Bronchial epithelial cell (primary cell): Measurements from ENCODE around the gene ST8SIA3. TPM values are rescaled to one million over a fixed set of nuclear protein-coding genes. Genes with fewer than 3 reads are reported as not detected.

ENCODE experiments used
- DNase-seq: peaks from one replicate; pipeline ENCODE4 v3.0.0-alpha.2; 2010; ENCODE audit warnings: low read depth
- FAIRE-seq: peaks from 2 replicates; lab custom pipeline; 2011; peaks lifted over from hg19 to GRCh38; lab: Jason Lieb, UNC
- H3K27me3 ChIP-seq: 2 replicates; pipeline ENCODE4 v1.5.1; 2011; ENCODE audit warnings: low read length; ENCODE audit not compliant: control insufficient read depth, insufficient read depth
- H3K36me3 ChIP-seq: 2 replicates; pipeline ENCODE4 v1.5.1; 2011; ENCODE audit warnings: low read length; ENCODE audit not compliant: control insufficient read depth, insufficient read depth
- H3K4me3 ChIP-seq: 2 replicates; pipeline ENCODE4 v1.5.1; 2011; ENCODE audit warnings: mild to moderate bottlenecking, low read depth, low read length, control low read depth
- CTCF ChIP-seq: IDR thresholded peaks from 2 replicates; pipeline ENCODE4 v1.5.1; 2011; ENCODE audit warnings: mild to moderate bottlenecking, moderate library complexity, low read length, control low read depth, inconsistent platforms; ENCODE audit not compliant: insufficient read depth, severe bottlenecking
- total RNA-seq: library from RNA; depleted of rRNA; stranded (reverse); fragments of >200 nt; gene quantifications from 2 replicates; pipeline ENCODE4 v1.2.1, GENCODE V29; 2014

Gene ST8SIA3
- total RNA-seq, 1 donor from 2014 or later, result not detected

GRCh38 chr18:57353137-57353939, 981 bp downstream of the ST8SIA3 start:
- TF ChIP-seq CTCF, result no peak
- peaks cover 13% of the 10 kb centered on the region for H3K27me3 ChIP-seq
- H3K36me3 ChIP-seq, result no peaks in the 10 kb centered on the region
- DNase-seq (no peak), FAIRE-seq (no peak)
- no peak overlapping the region for H3K4me3 ChIP-seq

DNA sequence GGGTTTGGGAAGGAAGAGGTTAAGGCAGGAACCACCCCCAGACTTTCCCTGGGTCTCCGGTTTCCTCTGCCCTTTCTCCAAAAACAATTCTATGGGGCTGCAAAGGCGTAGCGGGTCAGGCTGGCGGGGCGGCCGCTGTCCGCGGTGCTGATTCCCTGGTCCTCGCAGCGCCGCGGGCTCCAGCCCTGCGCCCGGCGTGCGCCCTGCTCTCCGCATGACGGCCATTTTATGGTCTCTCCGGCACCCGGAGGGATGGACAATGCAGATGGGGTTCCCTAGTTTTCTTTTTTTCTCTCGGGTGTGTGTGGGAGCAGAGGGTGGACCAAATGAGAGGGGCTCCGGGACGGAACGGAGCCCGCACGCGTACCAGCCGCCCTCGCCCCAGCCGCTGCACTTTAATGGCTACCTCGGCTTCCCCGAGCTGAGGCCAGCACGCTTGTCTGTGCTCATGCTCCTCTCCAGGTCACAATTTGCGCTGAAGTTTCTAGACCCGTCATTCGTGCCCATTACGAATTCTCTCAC, 1.6 kb downstream of the ST8SIA3 start:
- no peak for TF ChIP-seq CTCF
- Histone ChIP-seq H3K4me3 (no peak overlapping the region), H3K27me3 (peaks cover 13% of the 10 kb centered on the region), H3K36me3 (no peaks in the 10 kb centered on the region)
- FAIRE-seq, result no peak
- peak; percentile 3 for DNase-seq

GRCh38 chr18:57359433-57359832, 7.1 kb downstream of the ST8SIA3 start:
- Histone ChIP-seq H3K4me3 (no peak overlapping the region), H3K36me3 (no peaks in the 10 kb centered on the region), H3K27me3 (no peaks in the 10 kb centered on the region)
- no peak for TF ChIP-seq CTCF
- no peak for DNase-seq
- no peak for FAIRE-seq

DNA sequence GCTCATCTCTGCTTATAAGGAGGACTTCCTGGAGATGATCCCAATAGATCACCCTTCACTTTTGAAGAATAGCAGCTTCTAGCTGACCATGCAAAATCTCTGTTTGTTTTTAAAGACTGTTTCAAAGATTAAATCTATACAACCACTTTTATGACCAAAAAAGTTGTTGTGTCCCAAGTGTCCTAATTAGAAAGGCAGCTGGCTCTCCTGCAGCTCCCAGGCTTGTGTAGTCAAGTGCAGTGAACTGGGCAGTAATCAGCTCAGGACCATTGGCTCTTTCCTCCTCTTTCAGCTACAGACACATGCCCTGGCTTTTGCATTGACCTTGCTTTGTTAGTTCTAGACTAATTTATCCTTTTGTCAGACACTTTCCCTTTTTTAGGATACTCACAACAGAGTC, 10.4 kb downstream of the ST8SIA3 start:
- no peak overlapping the region for H3K4me3 ChIP-seq
- H3K27me3 ChIP-seq, result no peaks in the 10 kb centered on the region
- no peak for TF ChIP-seq CTCF
- FAIRE-seq (no peak), DNase-seq (no peak)
- no peaks in the 10 kb centered on the region for H3K36me3 ChIP-seq

DNA sequence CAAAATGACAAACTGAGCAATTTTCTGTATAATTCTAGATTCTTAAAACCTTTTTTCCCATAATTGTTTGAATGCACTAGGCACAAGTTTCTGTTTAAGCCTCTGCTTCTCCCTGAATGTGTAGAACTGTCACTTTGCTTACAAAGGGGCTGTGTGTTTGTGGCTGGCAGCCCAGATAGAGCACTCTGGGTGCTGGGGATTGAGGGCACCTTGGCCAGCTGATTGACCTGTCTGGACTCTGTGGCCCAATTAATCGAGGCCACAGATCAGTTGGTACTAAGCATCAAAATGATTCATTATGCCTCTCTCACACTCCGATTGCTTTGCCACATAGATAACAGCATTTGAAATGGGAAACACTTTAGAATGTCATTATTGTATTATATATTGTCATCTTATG, 12.1 kb downstream of the ST8SIA3 start:
- no peak overlapping the region for H3K4me3 ChIP-seq
- no peak for TF ChIP-seq CTCF
- DNase-seq, result no peak
- H3K27me3 ChIP-seq, result no peaks in the 10 kb centered on the region
- no peaks in the 10 kb centered on the region for H3K36me3 ChIP-seq
- FAIRE-seq, result no peak

DNA sequence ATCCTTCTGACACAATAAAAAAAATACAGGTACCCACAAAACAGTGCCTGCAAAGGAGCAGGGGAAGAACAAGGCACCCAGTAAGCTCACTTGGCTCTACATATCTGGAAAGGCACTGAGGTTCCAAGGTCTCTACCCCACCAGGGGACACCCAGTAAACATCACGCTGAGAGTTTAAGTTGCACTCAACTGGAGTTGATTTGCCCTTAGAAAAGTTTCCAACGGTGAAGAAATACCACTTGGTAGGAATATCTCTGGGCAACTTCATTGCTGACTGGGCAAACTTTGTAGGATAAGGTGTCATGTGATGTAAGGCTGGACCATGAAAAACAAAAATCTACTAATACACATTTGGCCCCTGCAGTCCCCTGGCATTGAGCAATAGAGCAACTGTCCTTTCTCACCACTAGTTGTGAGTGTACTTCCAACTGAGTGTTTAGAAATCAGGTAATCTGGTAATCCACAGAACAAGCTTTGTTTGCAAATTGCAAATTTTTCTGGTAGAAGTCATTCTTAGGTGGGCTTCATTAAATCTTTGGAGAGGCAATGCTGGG, 14.2 kb downstream of the ST8SIA3 start:
- TF ChIP-seq CTCF, result no peak
- H3K36me3 ChIP-seq, result no peaks in the 10 kb centered on the region
- H3K27me3 ChIP-seq, result no peaks in the 10 kb centered on the region
- no peak for DNase-seq
- no peak for FAIRE-seq
- no peak overlapping the region for H3K4me3 ChIP-seq
